Stimulated activated CD8-positive, alpha-beta memory T cell treated with anti-CD3 and anti-CD28 coated beads, Interleukin-4, amount 100 ng/mL, for 4 hours (primary cell): ENCODE results near the gene DCP2.

Source experiments
- DNase-seq, 2 donors: peaks; one replicate each; pipeline ENCODE4 v3.0.0-alpha.2; 2020; ENCODE audit warnings: low read depth in 2 of 2, low spot score in 1 of 2

DCP2 gene

DNA sequence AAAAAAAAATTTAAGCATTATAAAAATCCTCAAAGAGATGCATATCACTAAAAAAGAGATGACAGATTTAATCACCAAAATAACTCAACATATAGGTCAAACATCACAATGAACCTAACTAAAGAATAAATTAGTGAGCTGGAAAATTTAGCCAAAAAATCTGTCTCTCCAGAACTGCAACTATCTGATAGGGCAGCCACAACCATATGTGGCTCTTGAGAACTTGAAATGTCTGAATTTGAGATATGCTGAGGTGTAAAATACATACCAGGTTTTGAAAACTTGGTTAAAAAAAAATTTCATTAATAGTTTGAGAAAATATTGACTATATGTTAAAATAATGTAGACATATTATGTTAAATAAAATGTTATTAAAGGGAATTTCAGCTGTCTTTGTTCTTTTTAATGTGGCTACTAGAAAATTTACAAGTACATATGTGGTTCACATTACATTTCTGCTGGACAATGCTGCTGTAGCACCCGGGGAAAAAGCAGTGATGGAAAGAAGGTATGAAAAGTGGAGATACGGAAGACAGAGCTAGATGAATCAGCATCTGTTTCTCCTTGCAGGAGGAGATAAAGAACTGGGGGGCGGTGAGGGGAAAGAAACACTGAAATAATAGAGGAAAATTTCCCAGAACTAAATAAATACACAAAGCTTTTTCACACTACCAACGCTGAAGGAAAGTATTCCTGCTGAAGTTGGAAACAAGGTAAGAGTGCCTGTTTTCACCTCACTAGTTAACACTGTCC is 66.1 kb downstream of the DCP2 start:
- DNase-seq, result no peak

DNA sequence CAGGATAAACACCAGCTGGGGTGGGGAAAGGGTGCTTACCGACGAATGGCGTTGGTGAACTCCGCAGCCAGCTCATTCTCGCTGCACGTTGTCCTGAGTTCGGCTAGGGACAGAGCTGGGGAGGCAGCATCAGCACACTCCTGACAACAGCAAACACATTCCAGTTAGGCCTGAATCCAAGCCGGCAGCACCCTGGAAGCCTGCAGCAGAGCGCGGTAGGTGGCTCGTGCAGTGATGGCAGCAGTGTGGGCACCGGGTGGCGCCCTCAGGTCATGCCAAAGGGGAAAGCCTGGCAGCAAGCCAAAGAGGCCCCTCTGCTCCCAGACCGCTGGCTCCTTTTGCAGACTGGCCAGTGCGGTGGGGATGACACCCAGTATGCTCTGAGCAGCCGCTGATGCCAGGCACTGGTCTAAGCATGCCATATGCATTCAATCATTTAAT is 66.9 kb downstream of the DCP2 start:
- DNase-seq, result no peak

DNA sequence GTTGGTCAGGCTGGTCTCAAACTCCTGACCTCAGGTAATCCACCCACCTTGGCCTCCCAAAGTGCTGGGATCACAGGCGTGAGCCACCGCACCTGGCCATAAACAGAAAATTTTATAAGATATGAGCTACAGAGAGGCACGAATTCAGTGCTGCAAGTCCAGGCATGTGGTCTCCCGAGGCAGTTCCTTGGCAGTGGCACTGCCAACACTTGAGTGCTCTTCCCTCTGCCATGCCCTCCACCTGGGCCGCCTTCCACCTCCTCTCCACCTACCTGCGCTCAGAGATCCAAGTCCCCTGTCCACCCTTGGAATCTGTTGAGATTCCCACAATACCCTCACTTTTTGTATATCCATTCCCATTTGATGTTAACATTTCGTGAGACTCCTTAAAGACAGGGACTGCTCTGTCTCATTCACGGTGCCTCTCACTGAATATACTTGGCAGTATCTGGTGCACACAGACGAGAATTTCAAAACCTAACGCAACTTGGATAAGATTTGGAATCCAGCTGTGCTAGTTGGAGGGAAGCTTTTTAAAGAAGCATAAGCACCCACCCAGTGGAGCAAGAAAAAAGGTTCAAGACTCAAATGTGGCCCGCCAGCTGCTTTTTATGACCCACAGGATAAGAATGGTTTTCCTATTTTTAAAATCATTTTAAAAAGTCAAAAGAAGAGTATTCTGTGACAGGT is 68.3 kb downstream of the DCP2 start:
- DNase-seq, result no peak

DNA sequence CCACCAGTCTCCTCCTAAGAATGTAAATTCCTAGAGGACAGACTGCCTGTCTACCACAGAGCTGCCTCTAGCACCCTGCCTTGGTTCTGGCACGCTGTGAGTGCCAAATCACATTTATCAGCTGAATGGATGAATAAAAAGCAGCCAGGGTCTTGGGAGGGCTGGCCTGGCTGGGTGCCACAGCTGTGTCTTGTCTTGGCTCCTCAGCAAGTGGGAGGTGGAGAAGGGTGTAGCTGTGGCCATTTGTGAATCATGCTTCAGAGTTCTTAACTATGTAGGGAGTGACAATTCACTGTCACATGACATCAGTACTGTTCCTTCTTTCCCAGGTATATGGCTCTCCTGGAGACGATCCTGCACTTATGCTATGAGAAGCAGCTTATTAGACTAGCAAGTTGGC is 70.6 kb downstream of the DCP2 start:
- no peak for DNase-seq

DNA sequence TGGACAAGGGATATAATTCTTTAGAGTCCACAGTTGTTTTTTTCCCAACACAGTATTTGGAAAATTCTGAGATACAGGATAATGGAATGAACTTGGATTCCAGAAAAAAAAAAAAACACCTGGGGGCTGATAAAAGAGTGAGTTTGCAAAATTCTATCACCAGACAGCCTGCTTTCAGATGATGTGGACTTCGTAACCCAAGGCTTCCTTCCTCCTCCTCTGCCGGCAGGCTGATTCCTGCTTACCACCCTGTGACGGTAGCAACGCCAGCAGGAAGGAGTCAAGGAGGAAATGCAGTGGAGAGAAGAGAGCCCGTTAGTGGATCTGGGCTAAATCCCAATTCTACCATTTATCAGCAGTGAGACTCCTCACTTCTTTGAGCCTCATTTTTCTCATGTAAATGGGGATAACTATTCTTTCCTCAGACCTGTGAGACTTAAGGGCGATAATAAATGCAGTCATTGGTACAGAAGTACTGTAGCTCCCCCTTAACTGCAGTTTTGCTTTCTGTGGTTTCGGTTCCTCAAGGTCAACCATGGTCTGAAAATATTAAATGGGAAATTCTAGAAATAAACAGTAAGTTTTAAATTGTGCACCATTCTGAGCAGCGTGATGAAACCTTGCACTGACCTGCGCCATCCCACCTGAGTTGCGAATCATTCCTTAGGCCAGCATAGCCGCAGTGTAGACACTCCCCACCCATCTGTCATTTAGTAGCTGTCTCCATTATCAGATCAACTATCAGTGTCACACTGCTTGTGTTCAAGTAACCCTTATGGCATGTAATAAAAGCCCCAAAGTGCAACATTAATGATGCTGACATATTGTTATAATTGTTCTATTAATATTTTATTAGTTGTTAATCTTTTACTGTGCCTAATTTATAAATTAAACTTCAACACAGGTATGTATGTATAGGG is 71.4 kb downstream of the DCP2 start:
- DNase-seq, result no peak

DNA sequence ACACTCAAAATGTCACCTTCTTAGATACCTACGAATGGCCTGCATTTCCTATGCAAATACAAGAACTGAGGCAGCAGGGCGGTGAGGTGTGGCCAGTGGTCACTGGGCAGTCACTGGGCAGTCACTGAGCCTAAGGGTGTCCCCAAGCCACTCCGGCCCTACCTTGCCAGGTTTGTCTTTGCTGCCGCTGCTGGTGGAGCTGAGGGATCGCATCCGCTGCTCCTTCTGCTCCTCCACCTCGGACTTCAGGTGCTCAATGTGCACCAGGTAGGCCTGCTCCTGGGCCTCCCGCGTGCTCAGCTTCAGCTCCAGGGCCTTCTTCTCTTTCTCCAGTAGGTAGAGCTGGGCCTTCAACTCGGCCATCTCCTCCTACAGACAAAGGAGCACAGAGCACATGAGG is 72.3 kb downstream of the DCP2 start:
- DNase-seq, result no peak

DNA sequence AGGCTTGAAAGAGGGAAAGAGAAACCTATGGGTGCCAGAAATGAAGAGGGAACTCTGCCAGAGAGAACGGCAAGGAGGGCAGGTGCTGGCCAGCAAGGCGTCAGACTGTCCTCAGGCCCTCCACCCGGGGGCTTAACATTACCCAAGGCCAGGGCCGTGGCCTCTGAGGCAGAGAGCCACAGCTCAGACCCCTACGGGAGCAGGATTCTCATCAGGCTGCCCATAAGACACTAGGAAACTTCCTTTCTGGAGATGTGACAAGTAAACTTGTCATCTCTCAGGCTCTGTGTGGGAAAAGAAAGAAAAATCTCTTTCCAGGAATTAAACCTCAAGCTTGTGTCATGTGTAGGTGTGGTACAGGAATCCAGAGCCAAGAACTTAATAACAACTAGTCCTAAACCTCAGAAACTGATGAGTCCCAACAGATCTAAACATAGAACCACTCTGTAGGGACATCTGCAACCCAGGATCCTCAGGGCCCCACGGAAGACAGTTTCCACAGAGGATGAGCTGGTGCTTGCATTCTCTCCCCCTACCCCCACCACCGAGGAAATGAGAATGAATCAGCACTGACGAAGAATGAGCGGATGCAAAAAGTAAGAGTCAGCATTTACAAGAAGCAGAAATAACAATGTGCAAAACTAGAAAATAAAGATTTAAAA is 74.3 kb downstream of the DCP2 start:
- no peak for DNase-seq

DNA sequence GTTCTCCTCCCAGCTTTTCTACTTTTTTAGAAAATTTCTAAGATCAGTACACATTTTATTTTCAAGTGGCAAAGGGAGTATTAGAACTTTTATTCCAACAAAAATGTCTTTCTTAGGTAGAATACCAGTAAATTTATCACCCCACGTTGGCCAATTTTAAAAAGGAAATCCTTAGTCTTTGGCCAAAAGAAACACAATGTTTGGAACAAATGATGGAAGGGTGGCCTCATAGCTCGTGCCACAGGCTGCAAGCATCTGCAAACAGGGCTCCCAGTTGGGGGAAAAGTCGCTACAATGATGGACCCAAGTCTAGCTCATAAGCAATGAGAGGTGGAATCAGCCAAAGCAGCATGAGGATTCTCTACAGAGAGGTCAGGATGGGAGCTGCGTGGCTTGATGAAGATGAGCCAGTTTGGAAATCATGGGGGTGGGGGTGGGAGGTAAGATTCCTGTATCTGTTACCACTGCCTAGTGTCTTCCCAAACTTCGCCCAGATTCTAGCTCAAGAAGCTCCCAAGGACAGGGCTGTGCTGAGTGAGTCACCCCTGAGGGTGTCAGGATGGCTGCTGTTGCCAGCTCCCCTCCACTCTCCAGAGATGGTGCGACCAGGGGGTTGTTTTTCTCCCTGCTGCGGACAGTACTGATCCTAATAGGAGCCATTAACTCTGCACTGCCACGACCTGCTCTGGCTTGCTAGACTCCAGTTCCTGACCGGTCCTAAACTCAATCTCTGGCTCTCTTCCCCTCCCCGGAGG is 75.6 kb downstream of the DCP2 start:
- DNase-seq, result no peak

DNA sequence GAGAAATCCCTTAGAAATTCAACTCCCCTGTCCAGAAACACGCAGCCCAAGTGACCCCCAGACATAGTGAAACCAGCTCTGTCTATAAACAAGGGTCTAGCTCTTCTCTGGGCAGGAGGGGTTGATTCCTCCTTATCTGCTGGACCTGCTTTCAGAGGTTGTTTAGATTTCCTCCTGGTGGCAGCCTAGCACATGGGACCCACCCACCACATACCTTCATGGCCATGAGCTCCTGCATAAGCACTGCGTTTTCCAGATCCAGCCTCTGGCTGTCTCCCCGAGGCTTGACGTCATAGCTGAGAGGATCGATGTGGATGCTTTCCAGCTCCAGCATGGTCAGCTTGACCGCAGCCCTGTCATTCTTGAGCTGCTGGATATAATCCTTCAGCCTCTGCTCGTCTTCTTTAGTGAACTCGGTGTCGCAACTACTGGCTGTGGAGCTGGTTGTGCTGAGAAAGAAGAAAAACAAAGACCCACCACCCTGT is 77.0 kb downstream of the DCP2 start:
- no peak for DNase-seq

DNA sequence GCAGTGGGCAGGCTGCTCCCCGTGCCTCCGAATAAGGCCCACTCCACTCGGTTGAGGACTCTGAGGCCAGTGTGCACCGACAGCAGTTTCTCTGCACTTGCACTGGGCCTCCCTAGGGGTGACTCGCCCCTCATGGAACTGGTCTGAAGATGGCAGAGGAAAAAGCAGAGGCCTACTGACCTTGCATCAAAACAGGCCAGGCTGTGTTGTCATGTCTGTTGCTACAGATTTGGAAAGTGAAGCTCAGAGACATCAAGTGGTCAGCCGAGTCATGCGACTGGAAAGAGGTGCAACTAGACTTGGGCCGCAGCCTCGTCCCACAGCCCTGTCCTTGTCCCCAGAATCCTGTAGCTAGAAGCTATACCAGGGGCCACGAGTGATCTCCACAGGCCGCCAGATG is 78.3 kb downstream of the DCP2 start:
- no peak for DNase-seq

DNA sequence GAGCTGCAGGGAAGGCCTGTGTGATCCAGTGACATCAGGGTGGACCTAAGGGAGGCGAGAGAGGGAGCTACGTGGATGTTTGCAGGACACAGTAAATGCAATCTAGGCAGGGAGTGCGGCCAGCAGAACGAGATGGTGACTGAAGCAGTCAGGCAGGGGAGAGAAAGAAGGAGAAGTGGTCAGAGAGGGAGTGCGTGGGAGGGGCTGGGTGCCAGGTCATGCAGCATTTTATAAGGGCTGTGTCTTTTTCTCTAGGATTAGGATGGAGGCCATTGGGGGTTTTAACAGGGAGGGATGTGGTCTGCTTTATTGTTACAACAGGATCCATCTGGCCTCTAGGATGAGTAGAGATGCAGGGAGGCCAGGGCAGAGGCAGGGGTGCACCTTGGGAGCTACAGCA is 80.4 kb downstream of the DCP2 start:
- no peak for DNase-seq

DNA sequence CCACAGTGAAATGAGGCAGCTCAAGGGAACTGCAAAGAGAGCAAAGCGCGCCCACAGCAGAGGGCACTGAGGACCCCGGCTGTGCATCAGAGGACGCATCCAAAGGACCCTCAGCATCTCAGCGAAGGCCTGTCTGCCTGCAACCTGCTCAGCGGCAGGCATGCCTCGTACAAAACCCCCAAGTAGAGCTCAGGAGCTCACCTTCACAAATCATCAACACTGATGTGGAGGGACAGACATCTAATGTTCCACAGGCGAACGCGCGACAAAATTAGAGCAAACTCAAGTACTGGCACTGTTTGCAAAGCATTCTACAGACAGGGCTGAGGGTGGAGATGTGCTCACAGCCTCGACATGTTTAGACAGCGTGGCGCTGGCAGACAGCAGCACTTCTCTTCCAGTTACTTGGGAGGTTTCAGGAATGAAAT is 81.0 kb downstream of the DCP2 start:
- no peak for DNase-seq

DNA sequence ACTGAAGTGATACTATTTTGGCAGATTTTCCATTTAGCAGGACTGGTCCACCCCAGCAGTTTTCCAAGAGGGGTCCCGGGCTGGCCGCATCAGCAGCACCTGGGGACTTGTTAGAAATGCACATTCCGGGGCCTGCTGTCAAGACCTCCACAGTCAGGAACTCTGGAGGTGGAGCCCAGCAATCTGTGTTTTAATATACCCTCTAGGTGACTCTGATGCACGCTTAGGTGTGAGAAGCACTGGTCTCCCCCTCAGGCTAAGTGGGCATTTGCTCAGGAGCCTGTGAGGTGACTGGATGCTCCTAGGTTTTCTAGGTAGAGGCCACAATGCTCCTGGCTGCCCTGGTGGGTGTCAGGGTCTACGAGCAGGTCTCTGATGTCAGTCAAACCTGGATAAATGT is 81.7 kb downstream of the DCP2 start:
- no peak for DNase-seq

DNA sequence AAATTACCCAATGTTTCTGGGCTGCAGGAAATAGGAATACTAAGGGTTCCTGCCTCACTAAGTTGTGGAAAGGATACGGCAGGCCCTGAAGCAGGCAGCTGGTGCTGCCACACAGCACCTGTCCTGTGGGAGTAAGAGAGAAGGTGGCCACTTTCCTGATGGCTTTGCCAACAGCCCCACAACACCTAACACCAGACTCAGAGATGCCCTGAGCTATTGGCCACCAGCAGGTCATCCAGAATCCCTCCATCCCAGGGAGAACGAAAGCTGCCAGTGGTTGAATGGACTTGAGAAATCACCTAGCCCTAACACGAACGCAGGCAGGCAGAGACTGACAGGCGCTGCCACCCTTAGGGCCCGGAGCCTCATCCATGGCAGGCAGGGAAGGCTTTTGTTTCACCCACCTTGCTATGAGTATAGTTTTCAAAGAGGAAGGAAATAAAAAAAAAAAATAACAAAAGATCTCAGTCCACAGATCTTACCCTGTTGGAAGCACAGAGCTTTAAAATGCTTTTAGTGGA is 82.2 kb downstream of the DCP2 start:
- DNase-seq, result no peak

DNA sequence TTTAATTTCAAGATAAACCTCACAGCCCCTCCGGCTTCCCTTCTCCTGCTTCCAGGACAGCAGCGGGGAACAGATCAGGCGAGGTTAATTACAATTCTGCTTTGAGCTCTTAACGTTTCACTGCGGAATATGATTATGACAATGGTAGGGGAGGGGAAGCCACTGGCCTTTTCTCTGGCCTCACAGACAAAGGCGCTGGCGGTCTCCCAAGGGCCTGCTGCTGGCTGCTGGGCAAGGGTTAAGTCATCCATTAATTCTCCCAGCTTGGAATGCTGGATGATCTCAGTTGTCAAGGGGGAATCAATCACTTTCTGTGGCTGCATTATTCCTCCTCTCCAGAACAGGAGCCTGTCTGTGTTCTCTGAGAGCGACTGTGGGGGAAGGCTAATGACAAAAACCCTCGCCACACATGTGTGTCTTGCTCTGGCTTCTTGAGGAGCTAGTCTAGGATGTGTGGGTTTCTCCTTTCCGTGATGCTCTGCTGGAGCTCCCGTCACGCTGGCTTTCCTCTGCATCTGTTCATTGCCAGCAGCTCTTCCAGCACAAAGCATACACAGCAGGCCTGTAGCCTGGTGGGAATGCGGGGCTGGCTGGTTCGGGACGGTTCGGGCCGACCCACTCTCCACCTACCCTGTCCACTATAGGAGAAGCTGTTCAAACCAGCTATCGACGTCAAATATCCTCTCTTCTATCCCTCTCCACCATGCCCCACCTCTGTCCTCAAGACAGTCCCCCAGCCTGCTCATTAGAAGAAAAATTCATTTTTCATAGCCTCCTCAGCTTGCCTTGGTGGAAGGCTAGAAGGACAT is 82.8 kb downstream of the DCP2 start:
- no peak for DNase-seq

DNA sequence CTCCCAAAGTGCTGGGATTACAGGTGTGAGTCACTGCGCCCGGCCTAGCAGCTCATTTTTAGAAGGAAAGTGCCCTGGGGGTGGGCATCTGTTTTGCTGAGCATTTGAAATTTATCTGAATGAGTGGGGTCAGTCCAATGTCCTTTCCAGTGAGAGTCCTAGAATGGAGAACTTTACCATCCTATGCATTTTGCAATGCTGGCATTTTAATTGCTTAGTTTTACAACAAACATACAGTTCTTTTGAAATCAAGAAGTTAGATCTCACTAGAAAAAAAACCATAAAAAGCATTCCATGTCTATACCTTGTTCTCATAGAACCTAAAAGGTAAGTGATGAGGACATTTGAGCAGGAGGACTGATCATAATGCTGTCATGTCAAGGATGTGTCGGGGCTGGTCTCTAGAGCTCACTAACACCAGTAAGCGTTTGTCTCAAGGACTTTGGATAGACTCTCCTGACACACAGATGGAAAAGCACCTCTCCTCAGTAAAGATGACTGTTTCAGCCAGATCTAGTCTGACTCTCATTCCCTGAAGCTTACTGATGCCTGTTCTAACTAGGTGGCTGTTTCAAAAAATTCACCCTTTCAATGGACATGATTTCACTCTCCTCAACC is 83.9 kb downstream of the DCP2 start:
- DNase-seq, result no peak

DNA sequence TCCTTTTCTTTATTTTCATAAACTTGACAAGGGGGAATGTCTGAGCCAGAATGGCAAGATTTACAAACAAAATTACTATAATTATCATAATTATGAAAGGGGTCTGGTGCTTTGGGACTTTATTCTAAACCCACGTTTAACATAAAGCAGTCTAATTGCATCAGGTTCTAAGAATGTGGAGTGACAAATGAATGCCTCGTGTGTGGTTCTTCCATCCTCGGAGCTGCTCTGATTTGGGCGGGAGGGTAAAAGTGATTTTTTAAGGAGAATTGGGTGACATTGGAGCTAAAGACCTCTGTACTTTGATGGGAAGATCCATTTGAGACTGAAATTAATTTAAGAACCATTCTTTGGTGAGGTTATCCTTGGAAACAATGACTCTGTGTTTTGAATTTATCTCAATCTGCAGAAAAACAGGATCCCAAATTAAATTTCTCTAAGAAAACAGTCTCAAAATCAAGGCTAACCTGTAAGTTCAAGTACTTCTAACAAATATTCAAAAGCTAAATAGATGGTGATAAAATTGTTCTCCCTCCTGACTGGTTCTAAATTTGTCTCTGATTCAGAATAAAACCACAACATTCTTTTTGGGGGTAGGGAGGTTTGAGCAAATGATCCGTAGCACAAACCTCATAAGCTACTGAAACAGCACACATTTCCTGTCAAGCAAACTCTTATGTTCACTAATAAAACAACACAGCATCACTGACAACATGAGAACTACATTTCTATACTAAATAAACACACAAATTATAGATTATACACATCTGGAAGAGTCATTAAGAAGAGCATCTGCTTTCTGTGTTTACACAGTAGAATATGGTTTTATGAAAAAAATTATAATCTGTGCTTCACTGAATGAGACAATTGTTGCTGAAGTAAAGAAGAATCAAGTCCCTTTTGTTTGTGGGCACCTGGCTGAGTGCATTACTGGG is 85.5 kb downstream of the DCP2 start:
- DNase-seq, result no peak
